GM12878 (cell line): ENCODE data around the gene CEP170B. TPM values are rescaled to one million over a fixed set of nuclear protein-coding genes. Genes with fewer than 3 reads are reported as not detected.

Experiments used
- ATAC-seq: fragments of 200-7000 bp; cut with Tn5 transposase; 3 replicates; pipeline ENCODE4 v1.9.1; 2020; ENCODE audit warnings: mild to moderate bottlenecking, moderate library complexity
- BruUV-seq: library from RNA; stranded (reverse); fragments of 400-500 nt; replicated peaks from 2 replicates; lab custom pipeline; 2021; lab: Mats Ljungman, UMichigan
- CTCF ChIA-PET: fragments of 300-600 bp; sonication (Branson Sonifier 250); formaldehyde crosslinking; extraction: SDS; loops from one replicate; lab custom pipeline; 2021; ENCODE audit warnings: inconsistent platforms; lab: Yijun Ruan, JAX
- POLR2A ChIA-PET: fragments of 350-600 bp; formaldehyde crosslinking; extraction: SDS; loops from one replicate; lab custom pipeline; 2021; ENCODE audit warnings: inconsistent platforms; lab: Charles Lee
- RAD21 ChIA-PET: fragments of 300-600 bp; sonication (Branson Sonifier 250); formaldehyde crosslinking; loops from one replicate; lab custom pipeline; 2023; ENCODE audit warnings: antibody characterized with exemption; ENCODE audit not compliant: unreplicated experiment; lab: Charles Lee
- SMC1A ChIA-PET: fragments of 300-600 bp; sonication (Branson Sonifier 250); formaldehyde crosslinking; loops from one replicate; lab custom pipeline; 2023; ENCODE audit not compliant: unreplicated experiment, uncharacterized antibody; lab: Charles Lee
- DNase-seq: peaks from one replicate; pipeline ENCODE4 v3.0.0-alpha.2; 2011; ENCODE audit warnings: low read depth, low spot score
- FAIRE-seq: peaks from 3 replicates; lab custom pipeline; 2011; peaks lifted over from hg19 to GRCh38; lab: Jason Lieb, UNC
- H2AFZ ChIP-seq: 2 replicates; pipeline ENCODE4 v1.6.0; 2011; ENCODE audit warnings: low read depth, low read length, control low read depth; ENCODE audit not compliant: control insufficient read depth
- H3K27ac ChIP-seq: 2 replicates; pipeline ENCODE4 v1.5.1; 2011; ENCODE audit warnings: control low read depth; ENCODE audit not compliant: control insufficient read depth, insufficient read depth
- H3K27me3 ChIP-seq, 2 experiments: replicated peaks in 1 of 2; 2 replicates each; pipeline versions ENCODE4 v1.6.0 to v1.6.1; 2011; ENCODE audit warnings: low read length in 1 of 2; ENCODE audit not compliant: control insufficient read depth in 2 of 2, insufficient read depth in 2 of 2
- H3K36me3 ChIP-seq, 2 experiments: 2 replicates each; pipeline ENCODE4 v1.5.1; 2011; ENCODE audit warnings: low read length in 1 of 2; ENCODE audit not compliant: control insufficient read depth in 2 of 2, insufficient read depth in 2 of 2
- H3K4me1 ChIP-seq: 2 replicates; pipeline ENCODE4 v1.6.1; 2011; ENCODE audit warnings: mild to moderate bottlenecking, low read length, moderate library complexity, mixed read lengths; ENCODE audit not compliant: control insufficient read depth, insufficient read depth
- H3K4me2 ChIP-seq: 2 replicates; pipeline ENCODE4 v1.6.0; 2011; ENCODE audit warnings: control low read depth; ENCODE audit not compliant: control insufficient read depth, insufficient read depth
- H3K4me3 ChIP-seq: fragments of 200-600 bp; sonication (generic); 2 replicates; pipeline ENCODE4 v1.5.1; 2016
- H3K79me2 ChIP-seq: 2 replicates; pipeline ENCODE4 v1.6.0; 2011; ENCODE audit warnings: low read length; ENCODE audit not compliant: control insufficient read depth, insufficient read depth
- H3K9ac ChIP-seq: 2 replicates; pipeline ENCODE4 v1.8.0; 2011; ENCODE audit warnings: low read length, control low read depth, mixed read lengths; ENCODE audit not compliant: control insufficient read depth, insufficient read depth
- H3K9me3 ChIP-seq: replicated peaks from 3 replicates; pipeline ENCODE4 v1.5.1; 2011; ENCODE audit warnings: mild to moderate bottlenecking, low read length; ENCODE audit not compliant: control insufficient read depth, insufficient read depth
- H4K20me1 ChIP-seq: 2 replicates; pipeline ENCODE4 v1.6.0; 2011; ENCODE audit not compliant: control insufficient read depth, insufficient read depth
- KLF5 ChIP-seq: fragments of 450-650 bp; IDR thresholded peaks from 2 replicates; pipeline ENCODE4 v1.6.1; 2014; ENCODE audit warnings: mild to moderate bottlenecking; ENCODE audit not compliant: partially characterized antibody
- PBX3 ChIP-seq: IDR thresholded peaks from 2 replicates; pipeline ENCODE4 v1.6.1; 2011; ENCODE audit warnings: mild to moderate bottlenecking, low read depth, low read length, moderate library complexity; ENCODE audit not compliant: insufficient replicate concordance
- WGBS: methylation state at CpG from one replicate; pipeline ENCODE4 v1.1.6; 2016; ENCODE audit warnings: low lambda C conversion rate; ENCODE audit not compliant: insufficient replicate concordance, insufficient coverage; ENCODE audit errors: missing lambda C conversion rate; 5-methylcytosine and 5-hydroxymethylcytosine counted together
- in situ Hi-C: fragments of 300-500 bp; cut with MboI; formaldehyde crosslinking; loops from 9 replicates; pipeline ENCODE4 v1.14.3; 2018; ENCODE audit warnings: mixed read lengths
- intact Hi-C: fragments of 100-400 bp; cut with micrococcal nuclease; formaldehyde crosslinking; loops from one replicate; pipeline ENCODE4 v1.14.2; 2022; ENCODE audit not compliant: unreplicated experiment
- polyA plus RNA-seq, 11 experiments: library from polyadenylated mRNA; depleted of rRNA in 4 of 11; unstranded in 6 of 11; stranded (reverse) in 5 of 11; fragments of >200 nt; fragmentation: Nextera tagmentation in 4 of 11; fragmentation: Illumina TruSeq in 1 of 11; extraction: Ambion mirVana in 4 of 11; extraction: Trizol in 1 of 11; gene quantifications; 1 replicate in 1 of 11; 2 replicates in 10 of 11; pipeline versions ENCODE4 v1.2.1 to v1.2.3, GENCODE V29; 2011 to 2016; ENCODE audit warnings: inconsistent platforms in 2 of 11, missing spikeins in 2 of 11, low read depth in 1 of 11
- total RNA-seq, 4 experiments: library from RNA; depleted of rRNA in 3 of 4; stranded (reverse); fragments of >200 nt in 3 of 4; fragmentation: Illumina TruSeq in 1 of 4; extraction: Trizol in 1 of 4; gene quantifications; 2 replicates each; pipeline versions ENCODE4 v1.2.1 to v1.2.3, GENCODE V29; 2013 to 2021
- TF ChIP-seq, protein P1 (sequence below): IDR thresholded peaks from 2 replicates; pipeline ENCODE4 v1.6.1; 2011; ENCODE audit warnings: low read depth, mild to moderate bottlenecking, low read length, moderate library complexity, borderline replicate concordance; ENCODE audit errors: extremely low read depth

CEP170B gene
- total and polyA plus RNA-seq, 10 of the 15 experiments (the other 5 are each of a cell fraction or from before 2014, with no cell fraction given): 0.01 to 0.44 (median 0.05) TPM; not detected in 4

DNA sequence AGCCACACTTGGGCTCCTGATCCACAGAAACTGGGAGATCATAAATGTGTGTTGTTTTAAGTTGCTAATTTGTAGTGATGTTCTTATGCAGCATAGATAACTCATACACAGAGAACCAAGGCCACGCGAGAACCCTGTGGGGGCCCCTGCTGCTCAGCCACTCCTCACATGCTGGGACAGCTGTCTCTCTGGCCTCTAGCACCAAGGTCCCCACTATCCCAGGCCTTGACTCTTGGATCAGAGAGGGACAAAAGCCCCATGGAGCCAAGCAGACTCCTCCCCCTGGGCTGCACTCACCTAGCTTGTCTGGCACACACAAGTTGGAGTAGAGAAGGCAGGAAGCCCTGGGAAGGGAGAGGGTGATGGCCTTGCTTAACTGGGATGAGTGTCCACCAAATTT is 70.9 kb downstream of the CEP170B start:
- SMC1A ChIA-PET: no interaction called here
- intact Hi-C loops (no loop called here), in situ Hi-C loops (no loop called here)
- Histone ChIP-seq H3K4me1 (no peaks in the 10 kb centered on the region), H3K36me3 (no peaks in the 10 kb centered on the region), H3K4me3 (no peak overlapping the region), H3K9ac (no peak overlapping the region), H3K79me2 (no peaks in the 10 kb centered on the region), H2AFZ (no peak overlapping the region), H4K20me1 (no peaks in the 10 kb centered on the region; the same call in 1 of the 2 replicates), H3K27ac (no peak overlapping the region), H3K9me3 (no peaks in the 10 kb centered on the region), H3K4me2 (no peak overlapping the region), H3K27me3 (peaks cover 9 to 11% of the 10 kb centered on the region in 2 experiments)
- FAIRE-seq: no peak
- BruUV-seq: no TSS peak
- POLR2A ChIA-PET: no interaction called here
- CTCF ChIA-PET: interaction anchor here (1.2 to 1.5 kb wide), 2 partner anchors 11 to 104 kb away, joined by 3 read pairs; no protein-coding TSS in a partner anchor
- WGBS: 3% methylated on average over 2 of the region's 2 CpGs
- DNase-seq: no peak
- ATAC-seq: no peak
- RAD21 ChIA-PET: no interaction called here
- TF ChIP-seq KLF5 (no peak), PBX3 (no peak)
- TF ChIP-seq, protein P1, sequence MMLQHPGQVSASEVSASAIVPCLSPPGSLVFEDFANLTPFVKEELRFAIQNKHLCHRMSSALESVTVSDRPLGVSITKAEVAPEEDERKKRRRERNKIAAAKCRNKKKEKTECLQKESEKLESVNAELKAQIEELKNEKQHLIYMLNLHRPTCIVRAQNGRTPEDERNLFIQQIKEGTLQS: no peak
